ENCODE data around the gene HSBP1.

- TF ChIP-seq POLR2AphosphoS5 (IDR thresholded peaks at IDR 0.05; ENCODE audit: borderline replicate concordance, low read depth, low read length) (no peak), EZH2 (IDR thresholded peaks at IDR 0.05) (no peak)
These were observed 8.4 kb upstream of the HSBP1 start for GRCh38 chr16:83799336-83799735.
